K562 (cell line): ENCODE results near the gene TMEM208. TPM values are rescaled to one million over a fixed set of nuclear protein-coding genes. Genes with fewer than 3 reads are reported as not detected.
A peak's percentile ranks its signal among the peaks of the same experiment; 100 is the strongest.

Experiments
- ATAC-seq: fragments of 200-7000 bp; cut with Tn5 transposase; 3 replicates; pipeline ENCODE4 v1.9.1; 2020; ENCODE audit warnings: moderate library complexity
- BruUV-seq: library from RNA; stranded (reverse); fragments of 400-500 nt; replicated peaks from 2 replicates; lab custom pipeline; 2021; lab: Mats Ljungman, UMichigan
- CTCF ChIA-PET: fragments of 300-600 bp; formaldehyde crosslinking; extraction: SDS; loops from one replicate; lab custom pipeline; 2021; ENCODE audit warnings: low intra/inter-chr PET ratio; lab: Yijun Ruan, JAX
- POLR2A ChIA-PET: fragments of 300-600, 350-650 bp; sonication (Branson Sonifier 250); formaldehyde crosslinking; extraction: SDS; loops from one replicate; lab custom pipeline; 2021; ENCODE audit warnings: antibody characterized with exemption, inconsistent platforms; lab: Yijun Ruan, JAX
- DNase-seq, 4 experiments: peaks; one replicate each; pipeline versions ENCODE4 v3.0.0 to v3.0.0-alpha.2; 2011 to 2018; ENCODE audit warnings: low spot score in 3 of 4, mixed read lengths in 3 of 4; ENCODE audit errors: extremely low read depth in 1 of 4
- FAIRE-seq: peaks from 2 replicates; lab custom pipeline; 2011; peaks lifted over from hg19 to GRCh38; lab: Jason Lieb, UNC
- H2AFZ ChIP-seq: 2 replicates; pipeline ENCODE4 v1.6.0; 2011; ENCODE audit warnings: low read depth, low read length, control low read depth, inconsistent platforms
- H3K27ac ChIP-seq: fragments of 200-600 bp; 3 replicates; pipeline ENCODE4 v1.8.0; 2011; ENCODE audit warnings: low read depth, mild to moderate bottlenecking, control low read depth, inconsistent platforms, low read length, moderate library complexity, mixed read lengths; ENCODE audit errors: extremely low read depth
- H3K27me3 ChIP-seq, 2 experiments: fragments of 300-600 bp in 1 of 2; 2 replicates in 1 of 2; 3 replicates in 1 of 2; pipeline versions ENCODE4 v1.6.0 to v1.8.0; 2011; ENCODE audit warnings: inconsistent platforms in 2 of 2, low read length in 2 of 2, mild to moderate bottlenecking in 1 of 2, mixed read lengths in 1 of 2, moderate library complexity in 1 of 2; ENCODE audit not compliant: control insufficient read depth in 2 of 2, insufficient read depth in 2 of 2
- H3K36me3 ChIP-seq: fragments of 300-600 bp; 3 replicates; pipeline ENCODE4 v1.8.0; 2011; ENCODE audit warnings: mild to moderate bottlenecking, low read length, inconsistent platforms; ENCODE audit not compliant: control insufficient read depth, insufficient read depth
- H3K4me1 ChIP-seq, 2 experiments: fragments of 200-600 bp in 1 of 2; replicated peaks in 1 of 2; 2 replicates in 1 of 2; 3 replicates in 1 of 2; pipeline versions ENCODE4 v1.5.1 to v1.8.0; 2011; ENCODE audit warnings: inconsistent platforms in 2 of 2, low read length in 2 of 2, mild to moderate bottlenecking in 1 of 2, mixed read lengths in 1 of 2, moderate library complexity in 1 of 2; ENCODE audit not compliant: control insufficient read depth in 2 of 2, insufficient read depth in 2 of 2
- H3K4me2 ChIP-seq: 2 replicates; pipeline ENCODE4 v1.6.1; 2011; ENCODE audit warnings: low read length, control low read depth, inconsistent platforms, mixed read lengths; ENCODE audit not compliant: insufficient read depth
- H3K4me3 ChIP-seq: fragments of 200-600 bp; sonication (generic), shearing (Covaris generic); 2 replicates; pipeline ENCODE4 v1.5.1; 2016; ENCODE audit warnings: control low read depth, inconsistent platforms
- H3K79me2 ChIP-seq: fragments of 200-600 bp; 3 replicates; pipeline ENCODE4 v1.8.0; 2011; ENCODE audit warnings: low read length, inconsistent platforms; ENCODE audit not compliant: control insufficient read depth, insufficient read depth
- H3K9ac ChIP-seq, 2 experiments: 2 replicates each; pipeline versions ENCODE4 v1.6.0 to v1.6.1; 2011; ENCODE audit warnings: low read depth in 2 of 2, low read length in 2 of 2, control low read depth in 1 of 2, inconsistent platforms in 1 of 2, mild to moderate bottlenecking in 1 of 2, mixed read lengths in 1 of 2; ENCODE audit not compliant: insufficient read depth in 1 of 2
- H3K9me1 ChIP-seq: one replicate; pipeline ENCODE4 v1.6.0; 2011; ENCODE audit warnings: inconsistent platforms, mild to moderate bottlenecking, low read length, moderate library complexity; ENCODE audit not compliant: control insufficient read depth, insufficient read depth
- H3K9me3 ChIP-seq: replicated peaks from 2 replicates; pipeline ENCODE4 v1.5.1; 2011; ENCODE audit warnings: low read depth, low read length, inconsistent platforms; ENCODE audit not compliant: control insufficient read depth, insufficient read depth
- H4K20me1 ChIP-seq: replicated peaks from 2 replicates; pipeline ENCODE4 v1.6.1; 2011; ENCODE audit warnings: low read length, inconsistent platforms, mixed read lengths; ENCODE audit not compliant: control insufficient read depth, insufficient read depth
- E2F6 ChIP-seq, 2 experiments: IDR thresholded peaks; 2 replicates each; pipeline ENCODE4 v1.6.1; 2011; ENCODE audit warnings: borderline replicate concordance in 1 of 2, control low read depth in 1 of 2, low read depth in 1 of 2, low read length in 1 of 2, mild to moderate bottlenecking in 1 of 2, mixed read lengths in 1 of 2, moderate library complexity in 1 of 2; ENCODE audit not compliant: insufficient read depth in 1 of 2, insufficient read length in 1 of 2, poor library complexity in 1 of 2, severe bottlenecking in 1 of 2; ENCODE audit errors: extremely low read depth in 1 of 2
- NFE2 ChIP-seq: IDR thresholded peaks from 2 replicates; pipeline ENCODE4 v1.6.1; 2014; ENCODE audit warnings: antibody characterized with exemption, low read depth
- SMARCA5 ChIP-seq: fragments of 450-650 bp; IDR thresholded peaks from 2 replicates; pipeline ENCODE4 v1.6.1; 2016
- ZBTB12 ChIP-seq: fragments of 250-450 bp; sonication (Bioruptor Pico); IDR thresholded peaks from 2 replicates; pipeline ENCODE4 v1.4.0; 2020
- ZKSCAN8 ChIP-seq: fragments of 200-800 bp; sonication (Bioruptor generic); IDR thresholded peaks from 2 replicates; pipeline ENCODE4 v1.6.1; 2016; ENCODE audit warnings: missing genetic modification characterization, missing compliant biosample characterization
- WGBS: fragments of 100-300 bp; shearing (Covaris generic); methylation state at CpG from one replicate; pipeline ENCODE4 v1.1.6; 2016; ENCODE audit warnings: low coverage, mixed read lengths; ENCODE audit not compliant: insufficient coverage; ENCODE audit errors: missing lambda C conversion rate; 5-methylcytosine and 5-hydroxymethylcytosine counted together
- in situ Hi-C: fragments of 300-500 bp; cut with MboI; formaldehyde crosslinking; loops from 4 replicates; pipeline ENCODE4 v1.15.0; 2018; ENCODE audit warnings: inconsistent platforms, mixed read lengths
- intact Hi-C: fragments of 100-400 bp; cut with micrococcal nuclease; formaldehyde crosslinking; loops from 2 replicates; pipeline ENCODE4 v1.14.2; 2022
- polyA plus RNA-seq, 8 experiments: library from polyadenylated mRNA; depleted of rRNA in 4 of 8; stranded (reverse) in 5 of 8; unstranded in 3 of 8; fragments of >200 nt; fragmentation: Nextera tagmentation in 2 of 8; fragmentation: Illumina TruSeq in 1 of 8; extraction: Ambion mirVana in 2 of 8; extraction: Trizol in 1 of 8; gene quantifications; 2 replicates each; pipeline versions ENCODE4 v1.2.1 to v1.2.3, GENCODE V29; 2011 to 2014; ENCODE audit warnings: inconsistent platforms in 1 of 8, missing spikeins in 1 of 8
- total RNA-seq, 7 experiments: library from RNA; depleted of rRNA in 6 of 7; stranded (reverse); fragments of >200 nt in 6 of 7; fragmentation: Illumina TruSeq in 2 of 7; extraction: Trizol in 2 of 7; gene quantifications; 2 replicates each; pipeline versions ENCODE4 v1.2.1 to v1.2.3, GENCODE V29; 2011 to 2021; ENCODE audit warnings: low replicate concordance in 1 of 7

TMEM208 gene
- total and polyA plus RNA-seq, 9 of the 15 experiments (the other 6 are each of a cell fraction or from before 2014, with no cell fraction given) = 31.8 to 239 (median 54.3) TPM

DNA sequence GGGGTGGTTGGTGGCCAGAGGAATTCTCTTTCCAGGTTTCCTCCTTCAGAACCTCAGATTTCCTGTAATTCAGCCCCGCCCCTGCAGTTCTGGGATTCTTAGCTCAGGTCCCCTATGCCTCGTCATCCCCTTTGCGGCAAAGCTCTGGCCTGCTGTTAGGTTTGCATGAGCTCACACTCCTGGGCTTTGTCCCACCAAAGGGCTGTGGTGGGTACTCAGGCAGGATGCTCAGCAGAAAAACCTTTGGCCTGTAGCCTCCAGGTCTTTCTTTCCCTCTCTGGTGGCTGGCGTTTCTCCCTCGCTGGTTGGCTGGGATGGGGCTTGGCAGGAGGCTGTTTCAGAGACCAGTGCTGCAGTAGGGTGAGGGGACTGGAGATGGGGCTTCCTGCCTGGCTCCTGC is 42.8 kb downstream of the TMEM208 start:
- intact Hi-C loops = no loop called here
- no TSS peak for BruUV-seq
- H3K36me3 ChIP-seq = peaks cover 6% of the 10 kb centered on the region; the same call in 1 of the 3 replicates
- no peak overlapping the region for H2AFZ ChIP-seq
- FAIRE-seq (peak; percentile 64), ATAC-seq (0 out of 3 replicates have a peak, but pooled peaks have one; percentile 6), DNase-seq (peak in 2 of 4 experiments; percentile 38 to 56)
- in situ Hi-C loops = no loop called here
- peaks cover 23 to 29% of the 10 kb centered on the region in 2 experiments for H3K4me1 ChIP-seq
- WGBS = 42% methylated on average over 5 of the region's 5 CpGs
- no peaks in the 10 kb centered on the region for H3K27me3 ChIP-seq
- no peak overlapping the region for H3K4me2 ChIP-seq
- CTCF ChIA-PET = no interaction called here
- H3K9me1 ChIP-seq = no peaks in the 10 kb centered on the region
- no peaks in the 10 kb centered on the region for H3K79me2 ChIP-seq
- no peak overlapping the region for H3K4me3 ChIP-seq
- no peak overlapping the region; the same call in 2 of the 3 replicates for H3K27ac ChIP-seq
- no peaks in the 10 kb centered on the region for H3K9me3 ChIP-seq
- no peaks in the 10 kb centered on the region for H4K20me1 ChIP-seq
- H3K9ac ChIP-seq = peak overlapping the region in 1 of 2 experiments; percentile 85; a peak in 2 of 4 replicates
- no peak for TF ChIP-seq SMARCA5
- no peak for TF ChIP-seq ZBTB12 (CRISPR knock-in tag)
- TF ChIP-seq ZKSCAN8 (CRISPR knock-in tag) = no peak
- TF ChIP-seq NFE2 = peak; percentile 49
- TF ChIP-seq E2F6 (IDR thresholded peaks at IDR 0.05; ENCODE audit: borderline replicate concordance in 1 of 2, extremely low read depth in 1 of 2, insufficient read depth in 1 of 2, insufficient read length in 1 of 2, low read depth in 1 of 2, low read length in 1 of 2, poor library complexity in 1 of 2, severe bottlenecking in 1 of 2) = peak in 1 of 2 experiments; percentile 41
- POLR2A ChIA-PET = interaction anchor here (0.6 to 1.8 kb wide), 3 partner anchors 9 to 112 kb away, joined by 4 to 5 read pairs (median 5); no protein-coding TSS in a partner anchor
